Esophagus muscularis mucosa (tissue), 4 donors: Measurements from ENCODE around the gene BRAP. TPM values are rescaled to one million over a fixed set of nuclear protein-coding genes. Genes with fewer than 3 reads are reported as not detected.

Source experiments
- DNase-seq: peaks from one replicate; pipeline ENCODE4 v3.0.0-alpha.2; 2017; ENCODE audit errors: extremely low spot score
- H3K27ac ChIP-seq, 4 donors: fragments of 200-600 bp; sonication (generic); replicated peaks in 1 of 4; 1 replicate in 3 of 4; 2 replicates in 1 of 4; pipeline ENCODE4 v1.5.1; 2016 to 2019; ENCODE audit warnings: mild to moderate bottlenecking in 1 of 4
- H3K27me3 ChIP-seq, 4 donors: fragments of 200-600 bp; sonication (generic); one replicate each; pipeline versions ENCODE4 v1.5.1 to v1.6.0; 2016 to 2019
- H3K36me3 ChIP-seq, 4 donors: fragments of 200-600 bp; sonication (generic); one replicate each; pipeline ENCODE4 v1.5.1; 2016 to 2019
- H3K4me1 ChIP-seq, 4 donors: fragments of 200-600 bp; sonication (generic); one replicate each; pipeline ENCODE4 v1.5.1; 2016 to 2019
- H3K4me3 ChIP-seq, 4 donors: fragments of 200-600 bp; sonication (generic); 1 replicate in 2 of 4; 2 replicates in 2 of 4; pipeline ENCODE4 v1.5.1; 2016 to 2019; ENCODE audit warnings: mild to moderate bottlenecking in 4 of 4, moderate library complexity in 1 of 4
- H3K9me3 ChIP-seq, 4 donors: fragments of 200-600 bp; sonication (generic); 1 replicate in 3 of 4; 2 replicates in 1 of 4; pipeline ENCODE4 v1.5.1; 2016 to 2019
- EP300 ChIP-seq: sonication (generic); formaldehyde crosslinking; IDR thresholded peaks from one replicate; pipeline ENCODE4 v1.6.1; 2017; ENCODE audit warnings: antibody characterized with exemption
- POLR2A ChIP-seq: fragments of 450-650 bp; IDR thresholded peaks from one replicate; pipeline ENCODE4 v1.6.1; 2017; ENCODE audit warnings: antibody characterized with exemption, moderate library complexity, mild to moderate bottlenecking, low read depth
- POLR2AphosphoS5 ChIP-seq, 2 donors: sonication (generic); formaldehyde crosslinking; IDR thresholded peaks; one replicate each; pipeline ENCODE4 v1.6.1; 2017; ENCODE audit warnings: antibody characterized with exemption in 2 of 2
- WGBS: methylation state at CpG from one replicate; pipeline ENCODE4 v1.1.5; 2018; 5-methylcytosine and 5-hydroxymethylcytosine counted together
- intact Hi-C: fragments of 100-400 bp; cut with DNase I; formaldehyde crosslinking; loops from one replicate; pipeline ENCODE4 v1.15.1; 2023
- total RNA-seq, 4 donors: library from RNA; depleted of rRNA; stranded (reverse); fragments of >200 nt; gene quantifications; one replicate each; pipeline versions ENCODE4 v1.1.0 to v1.2.1, GENCODE V29; 2016
- TF ChIP-seq, protein P1 (sequence below), 3 experiments: fragments of 200-600 bp in 2 of 3; fragments of 450-650 bp in 1 of 3; sonication (generic) in 2 of 3; IDR thresholded peaks; one replicate each; pipeline ENCODE4 v1.5.1; 2017 to 2019; ENCODE audit warnings: antibody characterized with exemption in 3 of 3, mild to moderate bottlenecking in 2 of 3, moderate library complexity in 1 of 3

The BRAP gene
- total RNA-seq, 4 donors from 2014 or later: 17.4 to 23.8 (median 20.7) TPM

- no peaks in the 10 kb centered on the region for H3K36me3 ChIP-seq
- no peaks in the 10 kb centered on the region for H3K27me3 ChIP-seq
- peaks cover 27 to 32% (median 32%) of the 10 kb centered on the region in 4 donors for H3K4me1 ChIP-seq
- peak overlapping the region; percentile 96 to 98 (median 97) for H3K27ac ChIP-seq
- no peaks in the 10 kb centered on the region for H3K9me3 ChIP-seq
- intact Hi-C loops: no loop called here
- H3K4me3 ChIP-seq: peak overlapping the region; percentile 91 to 99 (median 97)
- WGBS: 8% methylated on average over 5 of the region's 5 CpGs
- no peak for DNase-seq
- TF ChIP-seq POLR2AphosphoS5 (IDR thresholded peaks at IDR 0.05) (no peak), EP300 (no peak), POLR2A (no peak)
- TF ChIP-seq, protein P1, sequence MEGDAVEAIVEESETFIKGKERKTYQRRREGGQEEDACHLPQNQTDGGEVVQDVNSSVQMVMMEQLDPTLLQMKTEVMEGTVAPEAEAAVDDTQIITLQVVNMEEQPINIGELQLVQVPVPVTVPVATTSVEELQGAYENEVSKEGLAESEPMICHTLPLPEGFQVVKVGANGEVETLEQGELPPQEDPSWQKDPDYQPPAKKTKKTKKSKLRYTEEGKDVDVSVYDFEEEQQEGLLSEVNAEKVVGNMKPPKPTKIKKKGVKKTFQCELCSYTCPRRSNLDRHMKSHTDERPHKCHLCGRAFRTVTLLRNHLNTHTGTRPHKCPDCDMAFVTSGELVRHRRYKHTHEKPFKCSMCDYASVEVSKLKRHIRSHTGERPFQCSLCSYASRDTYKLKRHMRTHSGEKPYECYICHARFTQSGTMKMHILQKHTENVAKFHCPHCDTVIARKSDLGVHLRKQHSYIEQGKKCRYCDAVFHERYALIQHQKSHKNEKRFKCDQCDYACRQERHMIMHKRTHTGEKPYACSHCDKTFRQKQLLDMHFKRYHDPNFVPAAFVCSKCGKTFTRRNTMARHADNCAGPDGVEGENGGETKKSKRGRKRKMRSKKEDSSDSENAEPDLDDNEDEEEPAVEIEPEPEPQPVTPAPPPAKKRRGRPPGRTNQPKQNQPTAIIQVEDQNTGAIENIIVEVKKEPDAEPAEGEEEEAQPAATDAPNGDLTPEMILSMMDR (IDR thresholded peaks at IDR 0.05): no peak
Measured at GRCh38 chr12:111600205-111600642, 85.5 kb downstream of the BRAP start.

GRCh38 chr12:111599453-111600204 lies 86.1 kb downstream of the BRAP start:
- TF ChIP-seq POLR2AphosphoS5 (IDR thresholded peaks at IDR 0.05) (peak; percentile 78 to 95), POLR2A (peak; percentile 82), EP300 (no peak)
- TF ChIP-seq, protein P1 (IDR thresholded peaks at IDR 0.05): no peak
- WGBS: 1% methylated on average over 28 of the region's 56 CpGs
- H3K36me3 ChIP-seq: no peaks in the 10 kb centered on the region

GRCh38 chr12:111598637-111599452 lies 86.9 kb downstream of the BRAP start, which contains the start of gene ATXN2:
Gene ATXN2 (minus strand): TSS chr12:111599315. CDS start chr12:111599034, 281 bp downstream.
- intact Hi-C loops: loop anchor here (5.0 kb wide), 1 partner anchor 42 kb away; no protein-coding TSS in a partner anchor
- peak within 1 kb of the TSS; percentile 96 to 98 (median 97) for H3K27ac ChIP-seq
- no peaks in the 10 kb centered on the region for H3K36me3 ChIP-seq
- 0% methylated on average over 8 of the region's 119 CpGs for WGBS
- no peaks in the 10 kb centered on the region for H3K9me3 ChIP-seq
- H3K4me3 ChIP-seq: peak within 1 kb of the TSS; percentile 91 to 99 (median 97)
- H3K27me3 ChIP-seq: no peaks in the 10 kb centered on the region
- peaks cover 40 to 46% (median 45%) of the 10 kb centered on the region in 4 donors for H3K4me1 ChIP-seq
- DNase-seq: no peak
- TF ChIP-seq, protein P1 (IDR thresholded peaks at IDR 0.05): no peak
- no peak for TF ChIP-seq EP300
- no peak for TF ChIP-seq POLR2A
- no peak for TF ChIP-seq POLR2AphosphoS5 (IDR thresholded peaks at IDR 0.05)

More at GRCh38 chr12:111599453-111600204, 86.1 kb downstream of the BRAP start:
- Histone ChIP-seq H3K4me1 (peaks cover 33 to 38% (median 38%) of the 10 kb centered on the region in 4 donors), H3K4me3 (peak overlapping the region; percentile 91 to 99 (median 97)), H3K27me3 (no peaks in the 10 kb centered on the region), H3K27ac (peak overlapping the region; percentile 96 to 98 (median 97)), H3K9me3 (no peaks in the 10 kb centered on the region)
- DNase-seq: peak; percentile 98
- intact Hi-C loops: loop anchor here (5.0 kb wide), 1 partner anchor 42 kb away; no protein-coding TSS in a partner anchor

DNA sequence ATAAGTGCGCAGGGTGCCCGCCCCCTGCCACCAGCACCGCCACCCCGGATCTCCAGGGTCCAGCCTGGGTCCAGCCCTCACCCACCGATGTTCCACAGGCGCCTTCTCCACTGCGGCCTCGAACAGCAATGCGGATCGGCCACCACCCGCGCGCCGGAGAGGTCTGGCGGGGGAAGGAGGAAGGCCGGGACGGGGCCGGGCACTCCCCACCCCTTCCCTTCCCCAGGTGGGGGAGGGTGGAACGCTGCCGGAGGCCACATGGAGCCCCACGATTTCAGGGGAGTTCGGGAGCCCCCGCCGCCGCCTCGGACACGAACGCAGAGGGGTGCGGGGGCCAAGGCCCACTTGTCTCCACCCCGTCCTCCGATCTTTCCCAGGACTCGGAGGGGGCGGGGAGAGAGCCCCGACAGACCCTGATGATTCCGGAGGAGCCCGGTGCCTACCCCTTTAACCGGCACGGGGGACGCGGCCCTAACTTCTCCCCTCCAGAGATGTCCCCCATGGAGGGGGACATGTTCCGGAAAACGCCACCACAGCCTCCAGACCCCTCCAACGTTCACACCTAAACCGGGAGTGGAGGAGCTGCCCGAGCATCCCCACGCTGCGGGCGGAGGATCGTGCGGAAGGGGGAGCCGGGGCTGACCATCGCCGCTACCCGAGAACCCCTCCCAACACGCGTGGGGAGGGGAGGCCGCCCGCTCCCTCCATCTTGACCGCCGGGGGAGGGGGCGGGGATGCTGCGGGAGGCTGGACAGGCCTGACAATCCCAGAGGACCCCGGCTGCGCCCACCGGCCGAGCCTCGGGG lies 87.7 kb downstream of the BRAP start:
- WGBS: no CpG with 5 or more reads among the region's 67 CpGs
- no peak for DNase-seq
- Histone ChIP-seq H3K27me3 (no peaks in the 10 kb centered on the region), H3K4me3 (peak overlapping the region; percentile 91 to 99 (median 97)), H3K4me1 (peaks cover 45 to 54% (median 53%) of the 10 kb centered on the region in 4 donors), H3K36me3 (no peaks in the 10 kb centered on the region), H3K9me3 (no peaks in the 10 kb centered on the region), H3K27ac (peak overlapping the region; percentile 96 to 98 (median 97))
- intact Hi-C loops: loop anchor here (5.0 kb wide), 1 partner anchor 41 kb away; no protein-coding TSS in a partner anchor
- TF ChIP-seq EP300 (no peak), POLR2AphosphoS5 (IDR thresholded peaks at IDR 0.05) (peak in 1 of 2 donors; percentile 21)
